ENCODE measurements around the gene GPR162.

Gene GPR162

GRCh38 chr12:6775185-6776174, 46.1 kb upstream of the GPR162 start:
- TF ChIP-seq CTCF (IDR thresholded peaks at IDR 0.05; ENCODE audit: control insufficient read depth, insufficient read depth, low read depth, low read length, missing control alignments) = no peak
- DNase-seq (ENCODE audit: low read depth) = no peak
- H3K4me3 ChIP-seq (ENCODE audit: control insufficient read depth, low read depth, low read length) = no peak overlapping the region

- no peak for TF ChIP-seq CTCF (IDR thresholded peaks at IDR 0.05; ENCODE audit: control insufficient read depth, insufficient read depth, low read depth, low read length, missing control alignments)
Observed at GRCh38 chr12:6777386-6777785, 44.2 kb upstream of the GPR162 start.

GRCh38 chr12:6778217-6778573, 43.4 kb upstream of the GPR162 start:
- H3K4me3 ChIP-seq (ENCODE audit: control insufficient read depth, low read depth, low read length) = peak overlapping the region; percentile 29
- TF ChIP-seq CTCF (IDR thresholded peaks at IDR 0.05; ENCODE audit: control insufficient read depth, insufficient read depth, low read depth, low read length, missing control alignments) = no peak
- no peak for DNase-seq (ENCODE audit: low read depth)

More at GRCh38 chr12:6777386-6777785, 44.2 kb upstream of the GPR162 start:
- no peak for DNase-seq (ENCODE audit: low read depth)
- no peak overlapping the region for H3K4me3 ChIP-seq (ENCODE audit: control insufficient read depth, low read depth, low read length)

- TF ChIP-seq CTCF (IDR thresholded peaks at IDR 0.05; ENCODE audit: control insufficient read depth, insufficient read depth, low read depth, low read length, missing control alignments) = peak; percentile 97
- peak; percentile 73 for DNase-seq (ENCODE audit: low read depth)
- peak overlapping the region; percentile 29 for H3K4me3 ChIP-seq (ENCODE audit: control insufficient read depth, low read depth, low read length)
Observed at GRCh38 chr12:6778574-6779550, 42.8 kb upstream of the GPR162 start.

- TF ChIP-seq CTCF (IDR thresholded peaks at IDR 0.05; ENCODE audit: control insufficient read depth, insufficient read depth, low read depth, low read length, missing control alignments) = no peak
- H3K4me3 ChIP-seq (ENCODE audit: control insufficient read depth, low read depth, low read length) = no peak overlapping the region
- DNase-seq (ENCODE audit: low read depth) = no peak
Observed at GRCh38 chr12:6779708-6780432, 41.8 kb upstream of the GPR162 start.

- TF ChIP-seq CTCF (IDR thresholded peaks at IDR 0.05; ENCODE audit: control insufficient read depth, insufficient read depth, low read depth, low read length, missing control alignments) = no peak
- H3K4me3 ChIP-seq (ENCODE audit: control insufficient read depth, low read depth, low read length) = no peak overlapping the region
- DNase-seq (ENCODE audit: low read depth) = no peak
Observed at GRCh38 chr12:6780573-6780972, 41.0 kb upstream of the GPR162 start.
